Measurements from ENCODE around the gene MGLL.

The MGLL gene

GRCh38 chr3:127814325-127814781 is 8.0 kb downstream of the MGLL start:
- Histone ChIP-seq H3K9ac (no peak overlapping the region), H3K27me3 (ENCODE audit: insufficient read depth, low read depth) (no peaks in the 10 kb centered on the region), H3K4me3 (IDR thresholded peaks at IDR 0.05; ENCODE audit: insufficient read depth, low read depth, low read length) (no peak overlapping the region), H2AFZ (ENCODE audit: low read depth) (no peak overlapping the region), H4K20me1 (ENCODE audit: insufficient read depth) (no peaks in the 10 kb centered on the region), H3K4me2 (no peak overlapping the region), H3K4me1 (ENCODE audit: low read depth, poor library complexity, severe bottlenecking) (no peaks in the 10 kb centered on the region), H3K36me3 (ENCODE audit: insufficient read depth) (no peaks in the 10 kb centered on the region), H3K27ac (no peak overlapping the region), H3K79me2 (ENCODE audit: insufficient read depth, low read depth) (no peaks in the 10 kb centered on the region)
- no peak for TF ChIP-seq CTCF (conservative IDR thresholded peaks at IDR 0.05; ENCODE audit: low read depth, low read length)

GRCh38 chr3:127812151-127812550 is 10.2 kb downstream of the MGLL start:
- no peaks in the 10 kb centered on the region for H4K20me1 ChIP-seq (ENCODE audit: insufficient read depth)
- no peak overlapping the region for H3K4me3 ChIP-seq (IDR thresholded peaks at IDR 0.05; ENCODE audit: insufficient read depth, low read depth, low read length)
- H3K27ac ChIP-seq = no peak overlapping the region
- no peaks in the 10 kb centered on the region for H3K36me3 ChIP-seq (ENCODE audit: insufficient read depth)
- H3K27me3 ChIP-seq (ENCODE audit: insufficient read depth, low read depth) = no peaks in the 10 kb centered on the region
- H3K9ac ChIP-seq = no peak overlapping the region
- no peak for TF ChIP-seq CTCF (conservative IDR thresholded peaks at IDR 0.05; ENCODE audit: low read depth, low read length)
- H3K4me1 ChIP-seq (ENCODE audit: low read depth, poor library complexity, severe bottlenecking) = no peaks in the 10 kb centered on the region
- H2AFZ ChIP-seq (ENCODE audit: low read depth) = no peak overlapping the region
- no peaks in the 10 kb centered on the region for H3K79me2 ChIP-seq (ENCODE audit: insufficient read depth, low read depth)
- H3K4me2 ChIP-seq = no peak overlapping the region

GRCh38 chr3:127811717-127812116 is 10.6 kb downstream of the MGLL start:
- Histone ChIP-seq H3K27ac (no peak overlapping the region), H2AFZ (ENCODE audit: low read depth) (no peak overlapping the region), H4K20me1 (ENCODE audit: insufficient read depth) (no peaks in the 10 kb centered on the region), H3K27me3 (ENCODE audit: insufficient read depth, low read depth) (no peaks in the 10 kb centered on the region), H3K79me2 (ENCODE audit: insufficient read depth, low read depth) (no peaks in the 10 kb centered on the region), H3K4me1 (ENCODE audit: low read depth, poor library complexity, severe bottlenecking) (peaks cover 2% of the 10 kb centered on the region), H3K4me3 (IDR thresholded peaks at IDR 0.05; ENCODE audit: insufficient read depth, low read depth, low read length) (no peak overlapping the region), H3K9ac (no peak overlapping the region), H3K36me3 (ENCODE audit: insufficient read depth) (no peaks in the 10 kb centered on the region), H3K4me2 (no peak overlapping the region)
- no peak for TF ChIP-seq CTCF (conservative IDR thresholded peaks at IDR 0.05; ENCODE audit: low read depth, low read length)

GRCh38 chr3:127809611-127810010 is 12.7 kb downstream of the MGLL start:
- no peaks in the 10 kb centered on the region for H4K20me1 ChIP-seq (ENCODE audit: insufficient read depth)
- H2AFZ ChIP-seq (ENCODE audit: low read depth) = no peak overlapping the region
- no peak overlapping the region for H3K27ac ChIP-seq
- no peaks in the 10 kb centered on the region for H3K36me3 ChIP-seq (ENCODE audit: insufficient read depth)
- peaks cover 2% of the 10 kb centered on the region for H3K4me1 ChIP-seq (ENCODE audit: low read depth, poor library complexity, severe bottlenecking)
- no peak for TF ChIP-seq CTCF (conservative IDR thresholded peaks at IDR 0.05; ENCODE audit: low read depth, low read length)
- no peaks in the 10 kb centered on the region for H3K79me2 ChIP-seq (ENCODE audit: insufficient read depth, low read depth)
- H3K27me3 ChIP-seq (ENCODE audit: insufficient read depth, low read depth) = no peaks in the 10 kb centered on the region
- no peak overlapping the region for H3K4me3 ChIP-seq (IDR thresholded peaks at IDR 0.05; ENCODE audit: insufficient read depth, low read depth, low read length)
- H3K4me2 ChIP-seq = no peak overlapping the region
- no peak overlapping the region for H3K9ac ChIP-seq

Data from KMS-11 (cell line).